ENCODE results near the gene USP5.

Gene USP5

GRCh38 chr12:6825398-6826124 is 26.4 kb upstream of the USP5 start:
- DNase-seq (ENCODE audit: low read depth) = peak; percentile 74

DNA sequence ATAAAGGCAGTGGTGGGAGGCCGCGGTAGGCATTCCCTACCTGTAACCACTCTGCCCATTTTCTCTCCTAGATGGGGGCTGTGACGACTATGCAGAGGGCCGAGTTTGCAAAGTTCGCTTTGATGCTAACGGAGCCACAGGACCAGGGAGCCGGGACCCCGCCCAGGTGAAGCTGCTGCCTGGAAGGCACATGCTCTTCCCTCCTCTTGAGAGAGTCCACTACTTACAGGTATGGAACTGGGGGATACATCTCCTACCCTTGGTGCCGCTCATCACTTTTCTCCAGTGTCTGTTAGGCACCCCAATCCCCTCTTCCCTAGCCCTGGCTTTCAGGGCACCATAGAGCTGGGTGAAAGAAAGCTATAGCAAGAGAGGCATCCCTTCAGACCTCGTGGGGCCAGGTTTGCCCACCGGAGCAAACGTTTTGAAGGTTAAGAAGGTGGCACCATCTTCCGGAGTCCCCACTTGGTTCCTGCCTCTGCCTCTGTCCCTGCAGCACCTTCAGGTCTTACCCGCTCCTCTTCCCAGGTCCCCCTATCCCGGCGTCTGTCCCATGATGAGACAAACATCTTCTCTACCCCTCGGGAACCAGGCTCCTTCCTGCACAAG is 25.7 kb upstream of the USP5 start:
- DNase-seq (ENCODE audit: low read depth) = no peak

DNA sequence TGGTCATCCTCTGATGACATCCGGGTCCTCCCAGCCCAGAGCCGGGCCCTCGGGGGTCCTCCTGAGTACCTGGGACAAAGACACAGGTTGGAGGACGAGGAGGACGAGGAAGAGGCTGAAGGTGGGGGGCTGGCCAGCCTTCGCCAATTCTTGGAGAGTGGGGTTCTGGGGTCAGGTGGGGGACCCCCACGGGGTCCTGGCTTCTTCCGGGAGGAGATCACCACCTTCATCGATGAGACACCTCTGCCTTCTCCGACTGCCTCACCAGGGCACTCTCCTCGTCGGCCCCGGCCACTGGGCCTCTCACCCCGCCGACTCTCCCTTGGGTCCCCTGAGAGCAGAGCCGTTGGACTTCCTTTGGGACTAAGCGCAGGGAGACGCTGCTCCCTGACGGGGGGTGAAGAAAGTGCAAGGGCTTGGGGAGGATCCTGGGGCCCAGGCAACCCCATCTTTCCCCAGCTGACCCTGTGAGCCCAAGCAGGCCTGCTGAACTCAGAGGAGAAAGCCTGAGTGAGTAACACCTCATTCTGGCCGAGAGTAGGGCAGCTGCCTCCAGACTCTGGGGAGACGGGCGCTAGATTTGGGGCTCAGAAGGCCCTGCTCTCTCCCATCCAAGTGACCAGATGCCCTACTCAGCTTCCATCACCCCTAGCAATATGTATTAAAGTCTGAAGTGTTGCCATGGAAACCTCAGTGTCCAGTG is 25.1 kb upstream of the USP5 start:
- no peak for DNase-seq (ENCODE audit: low read depth)

- DNase-seq (ENCODE audit: low read depth) = peak; percentile 76
Measured at GRCh38 chr12:6827437-6827911, 24.5 kb upstream of the USP5 start.

GRCh38 chr12:6827982-6828780 is 23.8 kb upstream of the USP5 start, which contains the start of gene P3H3:
TSS of gene P3H3 (plus strand) at chr12:6828407. CDS start at chr12:6828441, 34 bp downstream.
- peak; percentile 61 for DNase-seq (ENCODE audit: low read depth)

- DNase-seq (ENCODE audit: low read depth) = peak; percentile 58
Measured at GRCh38 chr12:6828781-6829535, 23.0 kb upstream of the USP5 start.

DNA sequence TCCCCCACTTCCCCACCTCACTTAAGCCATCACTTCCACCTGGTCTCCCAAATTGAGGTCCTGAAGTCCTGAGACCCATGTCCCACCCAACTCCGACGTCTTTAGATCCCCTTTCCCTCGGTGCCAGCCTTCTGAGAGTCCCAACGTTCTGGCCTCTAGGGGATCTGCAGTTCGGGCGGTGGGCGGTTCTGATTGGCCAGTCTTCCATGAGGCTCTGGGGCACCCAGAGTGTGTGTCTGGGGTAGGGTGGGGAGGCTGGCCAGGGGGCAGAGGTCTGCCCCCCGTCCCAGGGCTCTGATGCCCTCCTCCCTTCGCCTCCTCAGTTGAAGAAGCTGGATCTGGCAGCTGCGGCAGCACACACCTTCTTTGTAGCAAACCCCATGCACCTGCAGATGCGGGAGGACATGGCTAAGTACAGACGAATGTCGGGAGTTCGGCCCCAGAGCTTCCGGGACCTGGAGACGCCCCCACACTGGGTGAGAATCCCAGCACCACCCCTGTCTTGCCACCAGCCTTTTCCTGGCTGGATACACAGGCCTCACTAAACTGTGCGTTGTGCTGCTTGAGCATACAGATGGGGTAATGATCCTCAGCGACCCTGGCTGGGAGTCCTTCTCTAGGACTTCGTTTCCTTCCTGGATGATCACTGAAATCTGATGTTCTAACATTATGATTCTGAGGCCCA is 22.3 kb upstream of the USP5 start:
- DNase-seq (ENCODE audit: low read depth) = no peak

DNA sequence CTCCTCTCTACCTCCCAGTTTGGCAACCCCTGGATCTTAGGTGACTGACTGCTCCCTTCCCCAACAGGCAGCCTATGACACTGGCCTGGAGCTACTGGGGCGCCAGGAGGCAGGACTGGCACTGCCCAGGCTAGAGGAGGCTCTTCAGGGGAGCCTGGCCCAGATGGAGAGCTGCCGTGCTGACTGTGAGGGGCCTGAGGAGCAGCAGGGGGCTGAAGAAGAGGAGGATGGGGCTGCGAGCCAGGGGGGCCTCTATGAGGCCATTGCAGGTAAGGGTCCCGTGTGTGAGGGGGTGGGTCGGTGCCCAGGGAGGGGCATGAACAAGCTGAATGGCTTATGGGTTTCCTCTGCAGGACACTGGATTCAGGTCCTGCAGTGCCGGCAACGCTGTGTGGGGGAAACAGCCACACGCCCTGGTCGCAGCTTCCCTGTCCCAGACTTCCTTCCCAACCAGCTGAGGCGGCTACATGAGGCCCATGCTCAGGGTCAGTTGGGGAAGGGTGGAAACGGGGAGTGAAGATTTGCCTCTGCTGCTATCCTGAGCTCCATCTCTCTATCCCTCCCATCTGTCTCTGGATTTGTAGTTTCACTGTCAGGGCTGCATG is 21.6 kb upstream of the USP5 start:
- no peak for DNase-seq (ENCODE audit: low read depth)

- DNase-seq (ENCODE audit: low read depth) = no peak
Measured at GRCh38 chr12:6830999-6831398, 21.0 kb upstream of the USP5 start.

DNA sequence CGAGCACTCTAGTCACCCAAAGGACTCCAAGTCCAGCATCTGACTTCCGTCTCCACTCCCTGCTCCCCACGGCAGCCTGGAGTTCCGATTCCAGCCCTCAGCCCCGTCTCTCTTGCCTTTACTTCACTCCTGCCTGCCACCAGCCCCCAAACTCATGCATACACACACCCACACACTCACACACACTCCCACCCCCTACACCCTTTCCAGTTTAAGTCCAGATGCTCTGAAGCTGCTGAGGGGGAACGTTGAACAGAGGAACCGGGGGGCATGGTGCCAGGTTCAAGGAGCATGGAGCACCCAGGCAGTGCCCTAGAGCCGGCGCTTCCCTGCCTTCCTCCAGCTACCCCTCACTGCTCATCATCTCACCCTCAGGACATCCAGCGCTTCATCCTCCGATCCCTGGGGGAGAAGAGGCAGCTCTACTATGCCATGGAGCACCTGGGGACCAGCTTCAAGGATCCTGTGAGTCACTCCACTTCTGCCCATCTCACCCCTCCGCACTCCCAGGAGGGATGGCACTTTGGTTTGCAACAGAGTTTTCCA is 20.4 kb upstream of the USP5 start:
- DNase-seq (ENCODE audit: low read depth) = no peak

DNA sequence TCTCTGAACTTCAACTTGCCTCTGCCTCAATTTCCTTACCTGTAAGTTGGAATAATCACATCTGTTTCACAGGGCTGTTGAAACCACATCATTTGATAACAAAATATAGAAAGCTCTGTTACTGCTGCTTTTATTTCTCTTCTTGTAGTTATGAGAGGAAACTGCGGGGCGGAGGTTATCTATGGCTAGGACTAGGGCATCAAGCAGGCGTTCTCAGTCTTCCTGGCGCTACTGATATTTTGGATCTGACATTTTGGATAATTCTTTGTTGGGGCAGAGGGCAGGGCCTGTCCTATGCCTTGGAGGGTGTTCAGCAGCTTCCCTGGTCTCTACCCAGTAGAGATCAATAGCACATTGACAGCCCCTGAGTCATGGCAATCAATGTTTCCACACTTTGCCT is 19.8 kb upstream of the USP5 start:
- no peak for DNase-seq (ENCODE audit: low read depth)

GRCh38 chr12:6833189-6833890 is 18.6 kb upstream of the USP5 start:
- DNase-seq (ENCODE audit: low read depth) = no peak

DNA sequence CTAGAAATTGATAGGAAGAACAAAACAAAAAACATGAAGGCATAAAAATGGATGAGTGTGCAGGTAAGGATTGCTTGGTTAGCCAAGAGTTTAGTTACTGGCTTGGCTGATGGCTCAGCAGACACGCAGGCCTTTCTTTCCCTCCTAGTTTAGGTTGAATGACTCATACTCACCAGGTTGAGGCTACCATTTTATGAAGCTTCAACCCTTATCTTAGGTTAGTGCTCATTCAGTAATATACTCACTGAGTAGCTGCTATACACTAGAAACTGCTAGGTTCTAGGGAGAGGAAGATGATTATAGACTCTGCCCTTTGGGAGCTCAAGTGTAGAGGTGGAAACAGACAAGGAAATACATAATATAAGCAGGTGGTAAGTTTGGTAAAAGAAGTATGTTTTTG is 17.7 kb upstream of the USP5 start:
- no peak for DNase-seq (ENCODE audit: low read depth)

GRCh38 chr12:6834873-6835272 is 17.1 kb upstream of the USP5 start:
- no peak for DNase-seq (ENCODE audit: low read depth)

DNA sequence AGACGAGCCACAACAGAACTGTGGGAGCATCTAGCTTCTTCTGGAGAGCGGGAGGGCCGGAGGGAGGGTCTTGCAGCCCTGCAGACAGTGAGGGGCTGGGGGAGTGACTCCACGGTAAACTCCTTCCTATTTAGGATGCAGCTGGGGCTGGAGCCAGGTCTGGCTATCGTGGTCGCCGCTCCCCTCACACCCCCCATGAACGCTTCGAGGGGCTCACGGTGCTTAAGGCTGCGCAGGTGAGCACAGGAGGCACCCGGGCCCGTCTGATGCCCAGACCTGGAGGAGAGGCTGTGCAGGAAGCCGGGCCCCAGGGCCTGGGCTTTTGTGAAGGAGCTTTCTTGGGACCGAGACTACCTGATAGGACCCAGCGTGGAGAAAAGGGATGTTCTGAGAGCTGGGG is 15.1 kb upstream of the USP5 start:
- no peak for DNase-seq (ENCODE audit: low read depth)

DNA sequence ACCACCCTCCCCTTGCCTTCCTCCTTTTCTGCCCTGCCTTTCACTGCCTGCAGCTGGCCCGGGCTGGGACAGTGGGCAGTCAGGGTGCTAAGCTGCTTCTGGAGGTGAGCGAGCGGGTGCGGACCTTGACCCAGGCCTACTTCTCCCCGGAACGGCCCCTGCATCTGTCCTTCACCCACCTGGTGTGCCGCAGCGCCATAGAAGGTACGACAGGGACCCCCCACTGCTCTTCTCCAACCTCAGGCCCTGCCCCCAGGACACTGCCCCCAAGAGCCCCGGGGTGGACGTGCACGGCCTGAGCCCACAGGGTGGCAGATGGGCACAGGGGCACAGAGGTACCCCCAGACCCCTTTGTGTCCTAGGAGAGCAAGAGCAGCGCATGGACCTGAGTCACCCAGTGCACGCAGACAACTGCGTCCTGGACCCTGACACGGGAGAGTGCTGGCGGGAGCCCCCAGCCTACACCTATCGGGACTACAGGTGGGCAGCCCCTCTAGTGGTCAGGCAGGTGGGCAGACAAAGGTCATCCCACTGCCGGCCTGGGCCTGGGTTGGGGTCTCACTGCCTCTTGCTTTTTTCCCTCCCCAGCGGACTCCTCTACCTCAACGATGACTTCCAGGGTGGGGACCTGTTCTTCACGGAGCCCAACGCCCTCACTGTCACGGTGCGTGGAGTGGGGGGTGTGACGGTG is 14.4 kb upstream of the USP5 start:
- no peak for DNase-seq (ENCODE audit: low read depth)

DNA sequence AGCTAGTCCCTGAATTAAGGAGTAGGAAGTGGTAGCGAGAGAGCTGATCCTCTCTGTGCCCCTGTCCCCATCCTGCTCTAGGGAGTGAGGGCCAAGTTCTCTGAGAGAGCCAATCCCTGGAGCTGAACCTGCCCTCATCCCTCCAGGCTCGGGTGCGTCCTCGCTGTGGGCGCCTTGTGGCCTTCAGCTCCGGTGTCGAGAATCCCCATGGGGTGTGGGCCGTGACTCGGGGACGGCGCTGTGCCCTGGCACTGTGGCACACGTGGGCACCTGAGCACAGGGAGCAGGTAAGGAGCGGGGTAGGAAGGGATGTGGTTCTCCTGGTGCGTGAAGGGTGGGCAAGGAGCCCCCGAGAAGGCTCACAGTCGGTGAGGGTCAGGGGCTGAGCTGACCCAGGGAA is 13.1 kb upstream of the USP5 start:
- no peak for DNase-seq (ENCODE audit: low read depth)

DNA sequence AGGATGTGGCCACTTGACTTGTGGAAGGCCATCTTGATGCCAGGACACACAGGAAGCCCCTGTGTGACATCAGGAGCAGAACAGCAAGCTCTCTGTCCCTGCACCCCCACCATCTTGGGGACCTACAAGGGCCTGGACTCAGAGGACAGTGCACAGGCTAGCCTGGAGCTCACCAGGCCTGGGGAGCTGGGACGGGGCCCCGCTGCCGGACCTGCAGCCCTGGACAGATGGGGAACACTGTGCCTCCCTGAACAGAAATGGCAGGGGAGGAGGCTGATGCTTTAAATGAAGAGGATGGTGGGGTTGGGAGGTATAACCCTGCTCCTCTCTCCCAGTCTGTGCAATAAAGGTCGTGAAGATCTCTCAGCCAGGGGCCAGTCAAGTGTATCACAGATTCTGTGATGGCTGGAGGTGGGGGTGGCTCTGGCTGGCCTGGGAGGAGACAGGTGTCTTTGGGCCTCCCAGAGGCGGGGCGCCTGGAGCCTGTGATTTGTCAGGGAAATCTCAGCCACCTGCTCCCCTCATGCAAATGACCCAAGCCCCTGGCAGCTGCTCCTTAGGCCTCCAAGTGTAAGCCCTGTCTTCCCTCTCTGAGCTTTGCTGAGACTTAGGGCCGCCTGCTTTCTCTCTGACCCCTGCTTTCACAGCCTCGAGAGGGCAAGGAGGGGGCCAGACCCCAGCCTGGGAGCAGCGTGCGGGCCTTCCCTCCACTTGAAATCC is 12.3 kb upstream of the USP5 start:
- DNase-seq (ENCODE audit: low read depth) = no peak

All from amniotic epithelial cell (primary cell).